Measurements from ENCODE around the gene IL1A.

DNA sequence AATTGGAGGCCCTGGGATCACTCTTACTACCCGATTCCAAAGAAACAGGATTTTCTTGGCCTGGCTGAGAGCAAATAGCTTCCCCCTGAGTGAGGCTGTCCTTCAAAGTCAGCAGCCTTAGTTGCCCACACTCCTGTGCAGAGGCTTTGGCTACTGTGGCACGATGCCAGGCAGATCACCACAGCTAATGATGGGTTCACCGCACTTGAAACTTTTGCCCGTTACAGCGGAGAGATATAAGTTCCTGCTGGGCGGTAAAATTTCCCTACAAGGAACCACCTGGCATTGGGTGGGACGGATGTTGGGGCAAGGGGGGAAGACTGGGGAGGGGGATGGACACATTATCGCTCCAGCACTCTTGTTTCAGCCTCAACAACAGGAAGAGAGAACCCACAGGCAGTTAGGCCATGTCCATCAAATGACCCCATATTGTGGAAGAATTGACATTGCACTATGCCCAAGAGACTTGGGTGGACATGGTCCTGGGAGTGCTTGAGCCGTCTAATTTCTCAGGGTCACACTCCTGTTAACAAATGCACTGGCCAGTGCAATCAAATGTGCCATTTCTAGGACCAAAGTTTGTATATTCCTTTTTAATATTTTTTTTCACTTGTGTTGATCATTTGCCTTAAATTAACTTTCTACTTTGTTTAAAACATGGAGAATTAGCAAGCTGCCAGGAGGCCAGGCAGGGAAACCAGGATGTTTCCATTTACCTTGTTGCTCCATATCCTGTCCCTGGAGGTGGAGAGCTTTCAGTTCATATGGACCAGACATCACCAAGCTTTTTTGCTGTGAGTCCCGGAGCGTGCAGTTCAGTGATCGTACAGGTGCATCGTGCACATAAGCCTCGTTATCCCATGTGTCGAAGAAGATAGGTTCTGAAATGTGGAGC lies 47.9 kb upstream of the IL1A start:
- no peak for TF ChIP-seq POLR2A (IDR thresholded peaks at IDR 0.05)
- TF ChIP-seq, protein P1, sequence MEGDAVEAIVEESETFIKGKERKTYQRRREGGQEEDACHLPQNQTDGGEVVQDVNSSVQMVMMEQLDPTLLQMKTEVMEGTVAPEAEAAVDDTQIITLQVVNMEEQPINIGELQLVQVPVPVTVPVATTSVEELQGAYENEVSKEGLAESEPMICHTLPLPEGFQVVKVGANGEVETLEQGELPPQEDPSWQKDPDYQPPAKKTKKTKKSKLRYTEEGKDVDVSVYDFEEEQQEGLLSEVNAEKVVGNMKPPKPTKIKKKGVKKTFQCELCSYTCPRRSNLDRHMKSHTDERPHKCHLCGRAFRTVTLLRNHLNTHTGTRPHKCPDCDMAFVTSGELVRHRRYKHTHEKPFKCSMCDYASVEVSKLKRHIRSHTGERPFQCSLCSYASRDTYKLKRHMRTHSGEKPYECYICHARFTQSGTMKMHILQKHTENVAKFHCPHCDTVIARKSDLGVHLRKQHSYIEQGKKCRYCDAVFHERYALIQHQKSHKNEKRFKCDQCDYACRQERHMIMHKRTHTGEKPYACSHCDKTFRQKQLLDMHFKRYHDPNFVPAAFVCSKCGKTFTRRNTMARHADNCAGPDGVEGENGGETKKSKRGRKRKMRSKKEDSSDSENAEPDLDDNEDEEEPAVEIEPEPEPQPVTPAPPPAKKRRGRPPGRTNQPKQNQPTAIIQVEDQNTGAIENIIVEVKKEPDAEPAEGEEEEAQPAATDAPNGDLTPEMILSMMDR (IDR thresholded peaks at IDR 0.05) = no peak
